ENCODE data around the gene CCN2. TPM values are rescaled to one million over a fixed set of nuclear protein-coding genes. Genes with fewer than 3 reads are reported as not detected.

Gene CCN2
- total RNA-seq, 2 experiments from 2014 or later, result 0.11 TPM; not detected in 1

- ChIA-PET CTCF (no interaction called here), POLR2A (no interaction called here)
- Mint-ChIP-seq H3K4me3 (no peak overlapping the region), H3K9me3 (no peaks in the 10 kb centered on the region), H3K27ac (no peak overlapping the region), H3K4me1 (ENCODE audit: low read depth) (peaks cover 12% of the 10 kb centered on the region), H3K27me3 (peaks cover 60% of the 10 kb centered on the region), H3K36me3 (ENCODE audit: low read depth) (no peaks in the 10 kb centered on the region)
- ATAC-seq (ENCODE audit: poor library complexity) (no peak), DNase-seq (no peak)
- no peak overlapping the region for H3K4me3 ChIP-seq (ENCODE audit: low read length)
- H3K9me3 ChIP-seq (ENCODE audit: control insufficient read depth in 1 of 2, insufficient read depth in 1 of 2, low read length in 2 of 2), result peaks cover 0 to 6% of the 10 kb centered on the region in 2 experiments
- intact Hi-C loops (cut with DNase I, micrococcal nuclease), result no loop called here
- H3K27me3 ChIP-seq (ENCODE audit: control insufficient read depth in 1 of 2, insufficient read depth in 2 of 2, low read length in 2 of 2), result peaks cover 23 to 59% of the 10 kb centered on the region in 2 experiments
- peaks cover 12% of the 10 kb centered on the region for H3K4me1 ChIP-seq (ENCODE audit: insufficient read depth, low read length)
- TF ChIP-seq CTCF (IDR thresholded peaks at IDR 0.05), result no peak
- H3K36me3 ChIP-seq (ENCODE audit: insufficient read depth, low read length), result no peaks in the 10 kb centered on the region
- H3K27ac ChIP-seq (ENCODE audit: low read depth in 1 of 2, low read length in 2 of 2), result no peak overlapping the region
Observed at GRCh38 chr6:131947986-131948661, 3.0 kb downstream of the CCN2 start.

- no peak overlapping the region for H3K4me3 Mint-ChIP-seq
- no peak for TF ChIP-seq CTCF (IDR thresholded peaks at IDR 0.05)
- CTCF ChIA-PET, result no interaction called here
Observed at GRCh38 chr6:131946992-131947955, 3.9 kb downstream of the CCN2 start.

GRCh38 chr6:131946404-131946991 lies 4.7 kb downstream of the CCN2 start:
- Mint-ChIP-seq H3K4me1 (ENCODE audit: low read depth) (peaks cover 12% of the 10 kb centered on the region), H3K36me3 (ENCODE audit: low read depth) (no peaks in the 10 kb centered on the region), H3K27me3 (peaks cover 44% of the 10 kb centered on the region), H3K27ac (no peak overlapping the region), H3K9me3 (no peaks in the 10 kb centered on the region), H3K4me3 (no peak overlapping the region)
- ATAC-seq (ENCODE audit: poor library complexity), result no peak
- Histone ChIP-seq H3K36me3 (ENCODE audit: insufficient read depth, low read length) (no peaks in the 10 kb centered on the region), H3K27ac (ENCODE audit: low read depth in 1 of 2, low read length in 2 of 2) (no peak overlapping the region), H3K27me3 (ENCODE audit: control insufficient read depth in 1 of 2, insufficient read depth in 2 of 2, low read length in 2 of 2) (peaks cover 23 to 43% of the 10 kb centered on the region in 2 experiments), H3K4me1 (ENCODE audit: insufficient read depth, low read length) (peaks cover 12% of the 10 kb centered on the region), H3K9me3 (ENCODE audit: control insufficient read depth in 1 of 2, insufficient read depth in 1 of 2, low read length in 2 of 2) (peaks cover 0 to 6% of the 10 kb centered on the region in 2 experiments), H3K4me3 (ENCODE audit: low read length) (no peak overlapping the region)
- DNase-seq, result no peak
- no peak for TF ChIP-seq CTCF (IDR thresholded peaks at IDR 0.05)
- ChIA-PET POLR2A (no interaction called here), CTCF (no interaction called here)
- intact Hi-C loops (cut with DNase I, micrococcal nuclease), result no loop called here

More at GRCh38 chr6:131946992-131947955, 3.9 kb downstream of the CCN2 start:
- ATAC-seq (ENCODE audit: poor library complexity) (no peak), DNase-seq (no peak)
- peaks cover 52% of the 10 kb centered on the region for H3K27me3 Mint-ChIP-seq
- intact Hi-C loops (cut with DNase I, micrococcal nuclease), result no loop called here
- Histone ChIP-seq H3K27ac (ENCODE audit: low read depth in 1 of 2, low read length in 2 of 2) (no peak overlapping the region), H3K4me3 (ENCODE audit: low read length) (no peak overlapping the region), H3K9me3 (ENCODE audit: control insufficient read depth in 1 of 2, insufficient read depth in 1 of 2, low read length in 2 of 2) (peaks cover 0 to 6% of the 10 kb centered on the region in 2 experiments), H3K4me1 (ENCODE audit: insufficient read depth, low read length) (peaks cover 12% of the 10 kb centered on the region), H3K36me3 (ENCODE audit: insufficient read depth, low read length) (no peaks in the 10 kb centered on the region), H3K27me3 (ENCODE audit: control insufficient read depth in 1 of 2, insufficient read depth in 2 of 2, low read length in 2 of 2) (peaks cover 23 to 50% of the 10 kb centered on the region in 2 experiments)
- no peaks in the 10 kb centered on the region for H3K9me3 Mint-ChIP-seq
- POLR2A ChIA-PET, result no interaction called here
- H3K36me3 Mint-ChIP-seq (ENCODE audit: low read depth), result no peaks in the 10 kb centered on the region
- no peak overlapping the region for H3K27ac Mint-ChIP-seq
- peaks cover 12% of the 10 kb centered on the region for H3K4me1 Mint-ChIP-seq (ENCODE audit: low read depth)
